T1000 (cell line): ENCODE measurements around the gene RAD21L1.

Experiments
- DNase-seq: peaks from one replicate; lab custom pipeline; 2025; ENCODE audit warnings: mixed read lengths; lab: John Stamatoyannopoulos, UW

RAD21L1 gene

GRCh38 chr20:1296117-1296610 lies 70.3 kb downstream of the RAD21L1 start:
- DNase-seq, result no peak

DNA sequence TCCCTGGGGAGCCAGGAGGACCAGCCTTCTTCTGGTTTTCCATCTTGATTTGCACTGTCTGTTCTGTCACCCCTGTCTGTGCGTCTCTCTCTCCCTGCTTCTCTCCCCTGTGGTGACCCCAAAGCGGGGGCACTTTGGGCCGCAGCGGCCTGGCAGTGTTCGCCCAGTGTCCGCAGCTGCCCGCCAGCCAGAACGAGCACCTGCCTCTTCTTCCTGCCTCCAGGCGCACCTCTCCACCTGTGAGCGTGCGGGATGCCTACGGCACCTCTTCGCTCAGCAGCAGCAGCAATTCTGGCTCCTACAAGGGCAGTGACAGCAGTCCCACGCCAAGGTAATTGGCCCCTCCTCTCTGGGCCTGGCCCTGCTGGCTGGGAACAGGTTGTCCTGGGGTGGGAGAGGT lies 71.1 kb downstream of the RAD21L1 start:
- no peak for DNase-seq

DNA sequence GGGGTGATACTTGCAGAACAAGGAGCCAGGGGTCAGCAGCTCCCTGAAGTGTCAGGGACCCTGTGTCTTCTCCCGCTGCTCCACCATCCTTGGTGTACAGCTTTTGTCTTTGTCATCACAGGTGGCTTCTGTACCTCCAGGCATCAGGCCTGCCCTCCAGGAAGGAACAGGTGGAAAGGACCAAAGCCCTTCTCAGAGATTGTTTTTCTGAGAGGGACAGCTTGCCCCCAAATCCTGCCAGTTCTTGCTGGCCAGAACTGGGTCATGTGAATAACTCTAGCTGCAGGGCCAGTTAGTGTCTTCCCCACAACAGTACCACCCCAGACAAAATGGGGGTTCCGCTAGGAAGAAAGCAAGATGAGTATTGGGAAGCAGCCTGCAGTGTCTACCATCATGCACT lies 71.6 kb downstream of the RAD21L1 start:
- DNase-seq, result no peak

- DNase-seq, result no peak
These were observed 72.3 kb downstream of the RAD21L1 start for GRCh38 chr20:1298166-1298565.

- DNase-seq, result no peak
These were observed 73.2 kb downstream of the RAD21L1 start for GRCh38 chr20:1298888-1299511.

- no peak for DNase-seq
These were observed 73.7 kb downstream of the RAD21L1 start for GRCh38 chr20:1299522-1299921.

DNA sequence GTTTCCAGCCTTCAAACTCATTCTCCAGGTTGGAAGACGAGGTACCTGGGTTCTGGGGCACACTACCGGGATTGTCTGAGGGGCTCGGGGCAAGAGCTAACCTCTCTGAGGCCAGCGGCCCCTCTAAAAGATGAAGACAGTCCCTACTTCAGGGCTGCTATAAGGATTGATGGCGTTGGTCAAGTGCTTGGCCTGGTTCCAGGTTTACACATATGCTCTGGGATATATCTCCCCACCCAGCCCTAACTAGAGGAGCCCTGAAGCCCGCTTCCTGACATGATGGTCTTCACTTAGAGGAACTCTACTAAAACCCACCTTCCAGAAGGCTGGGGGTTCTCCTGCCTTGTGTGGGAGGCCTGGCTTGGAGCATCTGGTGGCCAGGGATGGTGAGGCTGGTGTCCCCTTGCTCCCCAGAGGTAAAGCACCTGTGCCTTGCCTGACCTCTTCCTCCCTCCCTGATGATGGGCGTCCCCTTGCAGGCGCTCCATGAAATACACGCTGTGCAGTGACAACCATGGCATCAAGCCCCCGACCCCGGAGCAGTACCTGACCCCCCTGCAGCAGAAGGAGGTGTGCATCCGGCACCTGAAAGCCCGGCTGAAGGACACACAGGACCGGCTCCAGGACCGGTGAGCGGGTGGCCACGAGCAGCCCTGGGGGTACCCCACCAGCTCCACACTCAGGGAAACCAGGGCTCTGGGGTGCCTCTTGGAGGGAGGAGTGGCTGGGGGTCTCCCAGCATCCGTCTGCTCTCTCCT lies 74.4 kb downstream of the RAD21L1 start:
- no peak for DNase-seq

GRCh38 chr20:1301031-1301529 lies 75.2 kb downstream of the RAD21L1 start:
- DNase-seq, result no peak

DNA sequence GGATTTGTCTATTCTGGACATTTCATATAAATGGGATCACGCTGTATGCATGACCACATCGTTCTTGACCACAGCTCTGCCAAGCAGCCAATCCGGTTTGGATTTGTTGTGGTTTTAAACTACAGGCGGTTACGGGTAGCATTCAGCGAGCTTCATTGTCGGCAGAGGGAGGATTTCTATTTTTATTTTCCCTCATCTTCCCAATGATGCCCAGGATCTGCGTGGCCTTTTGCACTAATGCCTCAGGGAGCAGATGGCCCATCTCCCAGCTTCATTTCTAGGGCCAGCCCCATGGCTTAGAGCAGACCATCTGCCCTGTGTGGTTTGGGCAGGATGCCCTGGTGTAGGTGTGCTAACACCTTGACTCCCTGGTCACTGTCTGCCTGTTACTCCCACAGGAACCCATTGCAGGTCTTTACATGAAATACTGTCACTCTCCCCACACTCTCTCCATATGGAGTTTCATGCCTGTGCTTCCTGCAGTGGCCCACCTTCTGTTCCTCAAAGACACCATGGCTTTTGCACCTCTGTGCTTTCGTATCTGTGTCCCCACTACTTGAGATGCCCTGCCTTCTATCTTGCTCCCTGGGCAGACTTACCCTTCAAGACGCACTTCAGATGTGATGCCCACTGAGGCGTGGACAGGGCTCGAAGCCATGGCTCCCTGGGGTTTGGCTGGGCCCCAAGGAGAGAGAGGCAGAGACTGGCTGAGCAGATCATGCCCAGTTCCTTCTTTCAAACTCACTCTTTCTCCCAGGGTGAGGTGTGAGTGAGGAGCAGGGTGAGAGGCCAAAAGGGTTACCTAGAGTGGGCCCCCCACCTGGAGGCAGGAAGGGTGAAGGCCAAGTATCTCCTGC lies 77.1 kb downstream of the RAD21L1 start:
- no peak for DNase-seq

- no peak for DNase-seq
These were observed 79.1 kb downstream of the RAD21L1 start for GRCh38 chr20:1304710-1305515.
